NCI-H345 (cell line): ENCODE measurements around the gene TOR3A.
"Not testable (repeated sequence)": the region's sequence is repeated elsewhere in the genome, so short reads cannot be mapped to it uniquely, and the experiment has no call there.

Experiments
- DNase-seq: peaks from one replicate; lab custom pipeline; 2025; lab: John Stamatoyannopoulos, UW

Gene TOR3A

GRCh38 chr1:179081687-179082332 lies at the start of gene TOR3A:
TOR3A (plus strand) TSS chr1:179082070; CDS start chr1:179082129, 59 bp downstream.
- DNase-seq: peak; percentile 80

- DNase-seq: no peak
Measured at GRCh38 chr1:179034720-179035119, 47.1 kb upstream of the TOR3A start.

- DNase-seq: no peak
Measured at GRCh38 chr1:179036844-179037465, 44.9 kb upstream of the TOR3A start.

- DNase-seq: no peak
Measured at GRCh38 chr1:179038528-179039281, 43.2 kb upstream of the TOR3A start.

GRCh38 chr1:179039502-179040174 lies 42.2 kb upstream of the TOR3A start:
- not testable (repeated sequence) for DNase-seq

GRCh38 chr1:179040175-179040551 lies 41.7 kb upstream of the TOR3A start:
- DNase-seq: not testable (repeated sequence)

- no peak for DNase-seq
Measured at GRCh38 chr1:179042087-179042486, 39.8 kb upstream of the TOR3A start.

GRCh38 chr1:179042700-179043099 lies 39.2 kb upstream of the TOR3A start:
- DNase-seq: no peak

- DNase-seq: no peak
Measured at GRCh38 chr1:179043266-179043665, 38.6 kb upstream of the TOR3A start.

- no peak for DNase-seq
Measured at GRCh38 chr1:179043907-179044306, 38.0 kb upstream of the TOR3A start.

- DNase-seq: no peak
Measured at GRCh38 chr1:179046808-179047635, 34.8 kb upstream of the TOR3A start.

- no peak for DNase-seq
Measured at GRCh38 chr1:179047636-179047997, 34.3 kb upstream of the TOR3A start.

- no peak for DNase-seq
Measured at GRCh38 chr1:179048339-179049124, 33.3 kb upstream of the TOR3A start.

GRCh38 chr1:179052776-179053175 lies 29.1 kb upstream of the TOR3A start:
- DNase-seq: no peak

- no peak for DNase-seq
Measured at GRCh38 chr1:179053486-179053885, 28.4 kb upstream of the TOR3A start.

GRCh38 chr1:179055937-179056336 lies 25.9 kb upstream of the TOR3A start:
- no peak for DNase-seq

GRCh38 chr1:179058487-179059483 lies 23.1 kb upstream of the TOR3A start:
- DNase-seq: no peak

- DNase-seq: no peak
Measured at GRCh38 chr1:179061360-179062282, 20.2 kb upstream of the TOR3A start.

- DNase-seq: no peak
Measured at GRCh38 chr1:179066471-179066870, 15.4 kb upstream of the TOR3A start.
